ENCODE data around the gene PRKCE.

Gene PRKCE

DNA sequence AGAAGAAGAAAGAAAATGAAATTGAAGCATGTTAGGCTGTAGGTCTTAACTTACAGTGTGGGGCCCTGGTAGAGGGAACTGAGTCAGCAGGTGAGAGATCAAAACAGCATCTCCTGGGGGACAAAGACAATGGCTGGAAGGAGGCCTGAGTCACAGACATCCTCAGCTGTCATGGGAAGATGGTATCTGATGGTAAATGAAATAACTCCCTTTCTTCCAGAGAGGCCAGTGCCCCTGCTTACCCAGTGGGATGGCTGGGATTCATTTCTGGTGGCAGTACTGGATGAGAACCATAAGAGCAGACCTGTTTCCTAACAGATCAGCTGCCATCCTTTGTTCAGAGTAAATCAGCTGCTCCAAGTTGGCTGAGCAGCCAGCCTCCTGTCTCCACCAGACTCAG is 394.4 kb downstream of the PRKCE start:
- peak; percentile 73 for DNase-seq (ENCODE audit: low spot score)

DNA sequence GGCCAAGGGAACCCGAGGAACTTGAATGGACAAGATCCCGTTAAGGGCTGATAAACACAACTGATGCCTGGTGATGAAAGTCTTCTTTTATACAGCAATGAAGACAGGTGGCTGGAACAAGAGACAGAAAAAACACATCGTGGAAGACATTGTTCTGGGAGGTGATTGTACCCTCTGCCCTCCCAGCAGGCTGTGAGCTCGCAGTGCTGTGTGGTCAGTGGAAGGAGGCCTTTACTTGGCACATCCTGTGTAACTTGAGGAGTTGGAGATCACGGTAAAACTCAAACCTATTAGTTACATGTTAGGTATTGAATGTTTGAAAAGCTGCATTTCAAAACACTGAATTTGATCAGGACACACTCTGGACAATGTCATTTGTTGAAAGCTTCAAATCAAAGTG is 395.8 kb downstream of the PRKCE start:
- DNase-seq (ENCODE audit: low spot score), result no peak

DNA sequence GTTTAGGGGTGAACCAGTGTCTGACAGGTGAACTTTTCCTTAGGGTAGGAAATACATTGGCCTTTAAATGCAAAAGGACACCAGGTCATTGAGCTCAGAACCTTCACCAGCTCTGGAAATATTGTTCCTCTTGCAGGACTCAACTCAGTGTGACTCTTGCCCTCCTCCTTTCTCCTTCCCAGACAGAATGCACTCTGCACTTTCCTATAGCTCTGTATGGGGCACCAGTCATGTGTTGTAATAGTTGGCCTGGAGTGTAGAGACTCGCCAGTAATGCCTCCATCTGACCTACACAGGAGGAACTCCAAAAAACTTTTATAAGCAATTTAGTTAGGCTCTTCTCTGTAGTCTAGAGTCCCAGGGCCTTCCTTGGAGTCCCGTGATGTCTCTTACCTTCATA is 397.2 kb downstream of the PRKCE start:
- no peak for DNase-seq (ENCODE audit: low spot score)

DNA sequence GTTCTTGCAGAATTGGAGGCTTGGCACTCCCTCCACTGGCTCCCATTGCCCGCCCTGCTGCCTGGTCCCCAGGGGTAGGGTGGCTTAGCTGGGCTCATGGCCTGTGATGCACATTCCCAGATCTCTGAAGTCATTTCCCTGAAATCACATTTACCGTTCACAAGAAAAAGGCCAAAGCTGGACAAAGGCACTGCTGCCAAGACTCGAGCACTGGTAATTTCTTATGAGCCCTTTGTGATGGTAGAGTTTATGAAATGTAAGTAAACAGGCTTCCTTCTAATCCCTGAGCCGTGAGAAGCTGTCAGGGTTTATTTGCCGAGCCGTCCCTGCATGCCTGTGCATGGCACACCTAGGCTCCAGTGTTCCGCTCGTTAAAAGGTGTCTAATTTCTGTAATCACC is 398.6 kb downstream of the PRKCE start:
- no peak for DNase-seq (ENCODE audit: low spot score)

DNA sequence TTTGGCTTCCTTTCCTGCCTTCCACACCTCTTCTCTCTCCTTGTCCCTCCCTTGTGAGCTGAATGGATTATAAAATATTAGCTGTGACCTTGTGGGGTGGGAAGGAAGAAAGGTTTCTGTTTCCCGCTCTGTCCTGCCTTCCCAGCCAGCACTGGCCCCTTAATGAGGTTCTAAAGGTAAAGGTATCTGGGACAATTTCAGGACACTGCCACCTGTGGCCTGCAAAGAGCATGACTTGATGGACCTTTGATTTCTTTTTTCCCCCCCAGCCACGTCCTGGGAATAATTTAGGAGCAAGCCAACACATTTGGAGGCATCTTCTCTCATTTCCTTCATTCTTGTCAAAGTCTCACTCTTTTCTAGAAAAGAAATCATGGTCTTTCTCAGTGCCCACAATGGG is 399.0 kb downstream of the PRKCE start:
- no peak for DNase-seq (ENCODE audit: low spot score)

DNA sequence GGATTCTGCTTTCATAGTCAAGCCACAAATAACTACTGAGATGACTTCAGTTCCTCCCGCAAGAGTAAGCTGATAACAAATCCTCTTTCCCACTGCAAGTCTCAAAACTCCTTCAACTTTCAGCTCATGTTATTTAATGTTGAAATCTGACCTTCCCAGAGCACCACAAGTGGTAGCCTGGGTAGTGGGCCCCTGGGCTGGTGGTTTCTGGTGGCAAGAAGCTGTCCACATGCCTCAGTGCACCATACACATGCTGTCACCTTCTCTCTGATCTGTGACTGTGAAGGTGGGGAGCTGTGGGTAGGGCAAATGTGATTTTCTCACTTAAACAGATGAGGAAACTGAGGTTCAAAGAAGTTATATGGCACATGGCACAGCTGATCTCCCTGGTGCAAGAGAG is 399.6 kb downstream of the PRKCE start:
- no peak for DNase-seq (ENCODE audit: low spot score)

DNA sequence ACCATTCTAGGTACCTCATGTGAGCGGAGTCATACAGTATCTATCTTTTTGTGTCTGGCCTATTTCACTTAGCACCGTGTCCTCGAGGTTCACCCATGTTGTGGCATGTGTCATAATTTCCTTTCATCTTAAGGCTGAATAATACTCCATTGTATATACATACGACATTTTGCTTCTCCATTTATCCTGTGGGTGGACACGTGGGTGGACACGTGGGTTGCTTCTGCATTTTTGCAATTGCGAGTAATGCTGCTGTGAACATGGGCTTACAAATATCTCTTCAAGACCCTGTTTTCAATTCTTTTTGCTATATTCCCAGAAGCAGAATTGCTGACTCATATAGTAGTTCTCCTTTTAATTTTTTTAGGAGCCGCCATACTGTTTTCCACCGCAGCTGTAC is 402.1 kb downstream of the PRKCE start:
- DNase-seq (ENCODE audit: low spot score), result no peak

DNA sequence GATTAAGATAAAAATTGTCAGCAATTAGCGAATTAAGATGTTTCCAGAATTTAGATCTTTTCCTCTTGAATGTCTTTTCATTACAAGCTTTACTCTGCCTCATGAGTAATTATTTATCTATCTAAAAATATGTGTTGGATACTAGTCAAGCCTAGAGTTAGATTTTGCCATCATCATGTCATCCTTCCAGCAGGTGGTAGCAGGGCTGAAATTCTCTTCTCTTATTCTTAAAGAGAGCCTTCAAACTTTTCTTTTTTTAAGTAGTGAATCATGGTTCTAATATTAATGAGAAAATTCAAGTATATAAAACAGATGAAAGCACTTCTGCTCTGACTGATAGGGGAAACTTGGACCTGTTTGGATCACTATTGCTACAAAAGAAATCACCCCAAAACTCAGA is 405.1 kb downstream of the PRKCE start:
- no peak for DNase-seq (ENCODE audit: low spot score)

DNA sequence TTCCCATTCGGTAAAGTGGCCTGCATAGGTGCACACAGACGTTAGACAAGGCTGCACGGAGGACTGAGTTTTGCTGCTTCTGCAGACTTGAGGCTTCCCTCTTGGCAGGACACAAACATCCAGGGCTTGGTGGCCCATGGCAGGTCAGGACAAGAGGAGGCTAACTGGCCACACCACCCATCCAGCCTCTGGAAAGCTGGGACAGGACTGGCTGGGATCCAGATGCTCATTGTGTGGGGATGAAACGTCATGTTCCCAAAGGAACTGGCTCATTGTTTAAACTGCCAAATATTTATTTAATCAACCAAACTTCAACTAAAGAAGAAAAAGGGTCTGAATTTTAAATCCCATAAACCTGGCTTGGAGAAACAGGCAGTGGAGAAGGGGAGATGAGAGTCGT is 406.7 kb downstream of the PRKCE start:
- no peak for DNase-seq (ENCODE audit: low spot score)

DNA sequence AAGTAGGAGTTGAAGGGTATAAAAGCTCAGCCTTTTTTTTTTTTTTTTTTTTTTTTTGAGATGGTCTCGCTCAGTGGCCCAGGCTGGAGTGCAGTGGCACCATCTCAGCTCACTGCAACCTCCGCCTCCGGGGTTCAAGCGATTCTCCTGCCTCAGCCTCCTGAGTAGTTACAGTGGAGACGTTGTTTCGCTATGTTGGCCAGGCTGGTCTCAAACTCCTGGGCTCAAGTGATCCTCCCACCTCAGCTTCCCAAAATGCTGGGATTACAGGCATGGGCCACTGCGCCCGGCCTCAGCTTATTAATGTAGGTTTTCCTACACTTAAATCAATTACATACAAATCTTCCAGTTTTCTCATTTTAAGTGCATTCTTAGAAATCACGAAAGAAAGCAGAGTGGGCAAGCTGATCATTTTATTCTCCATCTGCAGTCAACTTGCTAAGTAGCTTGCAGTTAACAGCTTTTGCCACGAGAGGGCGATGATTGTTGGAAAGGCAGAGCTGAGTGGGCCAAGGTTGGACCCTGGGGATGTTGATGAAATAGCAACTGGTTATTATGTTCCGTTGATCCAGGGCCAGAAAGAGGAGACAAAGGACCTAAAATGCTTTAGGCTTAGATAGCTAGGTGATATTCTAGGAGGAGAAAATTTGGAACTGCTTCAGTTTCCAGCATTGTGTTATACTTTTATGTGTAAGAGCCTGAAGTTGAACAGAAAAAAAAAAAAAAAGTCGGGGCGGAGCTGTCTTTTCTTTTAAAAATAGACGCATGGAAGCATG is 411.4 kb downstream of the PRKCE start:
- peak; percentile 88 for DNase-seq (ENCODE audit: low spot score)

DNA sequence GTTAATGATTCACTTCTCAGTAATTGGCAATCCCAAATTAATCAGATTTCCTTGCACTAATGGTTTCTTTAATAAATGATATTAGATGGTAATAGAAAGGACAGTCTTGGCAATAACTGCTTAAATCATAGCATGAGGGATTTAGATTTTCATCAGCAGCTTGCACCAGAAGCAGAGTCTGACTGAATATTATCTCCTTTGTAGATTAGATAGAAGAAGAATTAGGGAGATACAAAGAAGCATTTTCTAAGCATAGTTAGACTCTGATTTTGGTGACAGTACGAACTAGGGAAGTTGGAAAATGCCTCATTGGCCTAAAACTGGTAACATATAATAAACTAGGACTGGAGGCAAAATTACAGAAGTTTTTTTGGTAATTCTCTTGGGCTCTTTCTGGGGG is 412.9 kb downstream of the PRKCE start:
- DNase-seq (ENCODE audit: low spot score), result no peak

DNA sequence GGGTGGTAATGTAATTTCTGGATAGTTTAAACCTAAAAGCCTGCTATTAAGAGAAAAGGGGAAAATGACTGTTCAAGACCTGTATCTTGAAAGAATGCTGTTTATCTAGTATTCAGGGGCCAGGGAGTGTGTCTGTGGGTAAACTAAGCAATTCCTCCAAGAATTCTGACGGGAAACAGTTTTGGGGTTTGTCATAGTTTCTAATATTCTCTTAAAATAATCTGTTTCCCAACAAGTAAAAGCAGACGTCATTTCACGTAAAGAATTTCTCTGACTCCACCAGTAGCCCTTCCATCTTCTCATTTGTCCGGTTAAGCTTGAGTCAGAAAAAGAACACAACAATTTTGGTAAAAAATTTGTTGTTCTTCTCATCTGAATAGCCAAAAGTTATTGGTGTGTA is 413.7 kb downstream of the PRKCE start:
- DNase-seq (ENCODE audit: low spot score), result no peak

DNA sequence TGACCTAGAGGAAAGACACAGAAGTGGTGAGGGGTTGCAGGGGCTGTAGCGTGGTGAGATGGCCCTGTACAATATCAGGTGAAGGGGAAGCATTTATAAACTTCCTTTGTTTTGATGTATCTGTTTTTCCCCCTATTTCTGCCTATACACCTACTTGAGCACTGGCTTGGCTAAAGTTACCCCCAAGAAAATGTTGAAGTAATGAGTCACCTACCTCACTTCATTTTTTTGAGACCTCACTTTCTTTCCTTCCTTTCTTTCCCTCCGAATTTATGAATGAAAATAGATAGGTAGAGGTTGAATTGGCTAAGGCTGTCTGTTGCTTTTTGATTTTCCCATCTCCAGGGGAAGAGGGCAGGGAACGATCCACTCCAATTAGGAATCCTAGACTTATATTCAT is 414.6 kb downstream of the PRKCE start:
- no peak for DNase-seq (ENCODE audit: low spot score)

DNA sequence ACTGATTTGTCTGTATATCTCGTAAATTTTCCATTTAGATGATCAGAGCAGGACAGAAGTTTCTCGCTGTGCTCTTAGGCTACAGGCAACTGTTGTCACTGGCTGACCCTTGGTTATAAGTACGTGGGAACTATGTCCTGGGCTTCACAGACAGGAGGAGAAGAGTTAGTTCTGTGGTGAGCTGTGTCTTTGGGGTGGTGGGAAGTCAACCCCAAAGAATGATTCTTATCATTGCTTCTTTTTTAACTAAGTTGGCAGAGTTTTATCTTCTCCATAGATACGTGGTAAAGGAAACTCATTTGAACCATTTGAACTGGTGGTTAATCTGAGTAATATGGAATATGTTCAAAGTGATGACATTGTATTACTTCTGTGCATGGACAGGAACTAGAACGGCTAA is 415.1 kb downstream of the PRKCE start:
- no peak for DNase-seq (ENCODE audit: low spot score)

DNA sequence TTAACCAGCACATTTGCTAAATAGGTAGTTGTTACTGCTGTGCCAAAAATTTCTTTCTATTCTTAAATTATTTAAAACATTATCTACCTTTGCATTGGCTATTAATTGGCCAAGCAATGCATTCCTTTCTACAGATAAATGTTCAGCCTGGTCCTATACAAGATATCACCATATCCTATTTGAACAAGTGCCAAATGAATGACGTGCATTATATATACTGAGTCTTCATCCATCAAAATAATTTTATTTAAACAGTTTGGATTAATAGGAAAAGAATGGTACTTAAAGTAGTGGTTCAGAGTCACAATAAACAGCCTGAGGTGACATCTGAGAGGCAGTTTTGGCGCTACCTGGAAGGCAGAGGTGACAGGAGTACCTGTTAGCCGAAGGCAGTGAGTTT is 415.6 kb downstream of the PRKCE start:
- no peak for DNase-seq (ENCODE audit: low spot score)

DNA sequence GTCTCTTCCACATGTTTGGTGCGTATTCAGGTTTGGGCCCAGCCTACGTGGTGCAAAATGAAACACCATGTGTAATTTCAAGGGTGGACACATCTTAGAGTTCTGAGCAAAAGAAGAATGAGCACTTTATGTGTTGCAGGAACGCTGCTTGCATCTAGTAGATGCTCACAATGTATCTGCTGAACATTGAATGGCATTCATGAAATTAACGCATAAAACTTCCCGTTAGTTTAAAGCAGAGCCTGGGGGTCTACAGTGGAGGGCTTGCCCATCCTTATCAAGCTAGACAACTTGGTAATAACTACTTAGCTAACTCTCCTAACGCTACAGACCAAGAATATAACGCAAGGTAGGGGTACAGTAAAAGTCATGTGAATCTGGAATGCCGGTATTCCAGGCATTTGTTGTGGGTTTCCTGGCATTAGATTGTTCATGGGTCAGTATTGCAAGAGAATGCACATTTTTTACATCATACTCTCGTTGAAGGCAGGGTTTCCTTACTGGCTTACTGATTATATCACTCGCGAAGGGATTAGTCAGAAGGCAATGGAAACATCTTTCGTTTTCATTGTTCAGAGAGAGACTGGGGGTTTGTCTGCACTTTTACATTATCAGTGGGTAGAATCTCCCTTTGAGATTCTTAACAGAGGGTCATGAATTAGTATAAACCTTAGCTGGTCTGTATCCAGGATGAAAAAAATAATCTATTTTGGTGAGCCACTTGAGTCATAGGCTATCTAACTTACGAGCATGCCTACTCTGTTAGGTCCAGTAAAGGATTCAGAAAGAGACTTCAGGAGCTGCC is 416.2 kb downstream of the PRKCE start:
- peak; percentile 94 for DNase-seq (ENCODE audit: low spot score)

DNA sequence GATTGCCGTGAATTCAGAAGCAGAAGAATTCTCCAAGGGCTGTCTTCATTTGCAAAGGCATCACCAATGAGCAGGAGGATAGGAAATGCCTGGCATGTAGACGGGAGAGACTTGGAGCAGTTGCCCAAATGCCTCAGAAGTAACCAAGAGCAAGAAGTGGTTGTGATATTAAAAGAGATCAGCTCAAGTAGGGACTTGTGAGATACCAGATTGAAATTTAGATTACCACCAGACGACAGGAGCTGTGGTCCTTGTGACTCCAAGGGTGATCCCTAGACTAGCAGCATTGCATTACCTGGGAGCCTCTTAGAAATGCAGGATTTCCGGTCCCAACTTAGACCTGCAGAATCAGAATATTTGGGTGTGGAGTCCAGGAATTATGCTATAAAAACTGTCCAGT is 417.2 kb downstream of the PRKCE start:
- no peak for DNase-seq (ENCODE audit: low spot score)

DNA sequence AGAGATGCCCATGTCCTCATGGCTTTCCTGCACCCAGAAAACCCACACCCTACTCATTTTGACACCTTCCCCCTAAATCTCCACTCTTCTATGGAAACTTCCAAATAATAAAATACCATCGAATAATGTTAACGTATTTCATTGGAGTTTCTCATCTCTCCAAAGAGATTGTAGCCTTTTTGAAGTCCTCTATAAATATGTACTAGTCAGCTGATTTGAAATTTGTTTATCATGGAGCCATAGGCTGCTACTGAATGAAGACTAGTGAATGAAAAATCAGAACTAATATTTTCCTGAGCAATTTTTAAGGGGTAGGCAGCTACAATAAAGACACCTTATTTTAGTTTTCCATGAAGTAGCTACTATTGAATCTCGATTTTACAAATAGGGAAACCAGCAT is 419.6 kb downstream of the PRKCE start:
- DNase-seq (ENCODE audit: low spot score), result no peak

DNA sequence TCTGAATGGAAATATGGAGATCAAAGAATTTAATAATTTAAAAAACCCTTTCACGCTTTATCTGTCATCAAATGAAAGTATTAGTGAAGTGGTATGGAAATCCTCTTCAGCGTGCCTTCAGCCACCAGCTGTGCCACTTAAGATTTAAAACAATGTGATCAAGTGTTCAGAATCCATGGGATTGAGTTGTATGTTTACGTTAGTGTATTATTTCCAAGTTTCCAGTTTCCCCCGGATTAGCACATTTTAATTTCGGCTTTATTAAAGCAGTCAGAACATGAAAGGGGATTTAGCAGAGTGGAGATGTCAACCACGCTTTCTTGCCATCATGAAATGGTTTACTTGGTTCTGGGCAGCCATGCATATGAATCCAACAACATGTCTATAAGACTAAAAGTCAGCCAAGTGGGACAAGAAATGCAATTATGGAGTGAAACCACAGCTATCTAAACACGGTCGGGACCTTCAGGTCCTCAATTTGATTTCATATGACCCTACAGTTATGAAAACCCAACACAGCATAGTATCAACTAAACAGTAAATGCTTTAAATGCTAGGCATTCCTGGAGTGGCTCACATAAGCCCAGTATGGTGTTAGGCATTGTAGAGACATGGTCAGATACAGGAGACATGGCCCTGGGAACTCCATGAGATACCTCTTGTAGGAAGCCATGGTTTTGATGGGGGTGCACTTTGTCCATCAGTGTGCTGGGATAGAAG is 420.8 kb downstream of the PRKCE start:
- DNase-seq (ENCODE audit: low spot score), result no peak

DNA sequence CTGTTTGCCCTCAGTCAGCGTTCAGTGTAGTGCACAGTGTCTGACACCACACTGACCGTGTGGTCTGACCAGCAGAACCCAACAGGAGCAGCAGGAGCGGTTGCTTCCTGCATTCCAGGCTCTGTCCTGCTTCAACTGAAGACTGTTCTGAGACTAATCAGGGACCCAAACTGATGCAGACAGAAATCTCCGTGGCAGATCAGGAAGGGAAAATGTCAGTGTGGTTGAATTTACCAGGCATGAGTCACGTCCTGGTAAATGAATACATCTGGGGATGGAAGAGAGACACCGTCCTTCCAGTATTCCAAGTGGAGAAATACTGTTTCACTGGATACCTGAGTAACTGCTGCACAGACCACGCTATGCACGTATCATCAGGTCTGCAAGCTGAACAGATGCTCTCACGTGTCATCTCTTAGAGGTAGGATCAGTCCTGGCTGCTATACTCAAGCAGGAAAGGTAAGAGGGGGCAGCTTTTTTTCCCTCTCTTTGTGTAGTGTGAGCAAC is 422.1 kb downstream of the PRKCE start:
- peak; percentile 97 for DNase-seq (ENCODE audit: low spot score)

DNA sequence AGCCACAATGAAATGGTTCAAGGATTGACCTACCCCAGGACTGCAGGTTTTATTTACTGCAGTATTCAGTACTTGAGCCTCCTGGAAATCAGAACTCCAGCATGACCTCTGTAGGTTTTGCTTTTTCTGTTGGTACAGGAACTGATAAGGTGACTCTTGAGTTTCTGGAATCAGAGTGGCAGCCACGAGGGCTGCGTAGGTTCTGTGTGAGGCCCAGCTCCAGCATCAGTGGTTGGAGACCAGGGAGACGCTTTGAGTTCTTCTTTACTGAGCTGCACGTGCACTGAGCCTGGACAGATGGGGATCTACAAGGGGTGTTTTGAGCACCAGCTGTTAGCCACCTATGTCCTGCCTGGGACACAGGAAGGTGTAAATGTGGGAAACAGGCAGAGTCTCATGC is 423.0 kb downstream of the PRKCE start:
- no peak for DNase-seq (ENCODE audit: low spot score)

DNA sequence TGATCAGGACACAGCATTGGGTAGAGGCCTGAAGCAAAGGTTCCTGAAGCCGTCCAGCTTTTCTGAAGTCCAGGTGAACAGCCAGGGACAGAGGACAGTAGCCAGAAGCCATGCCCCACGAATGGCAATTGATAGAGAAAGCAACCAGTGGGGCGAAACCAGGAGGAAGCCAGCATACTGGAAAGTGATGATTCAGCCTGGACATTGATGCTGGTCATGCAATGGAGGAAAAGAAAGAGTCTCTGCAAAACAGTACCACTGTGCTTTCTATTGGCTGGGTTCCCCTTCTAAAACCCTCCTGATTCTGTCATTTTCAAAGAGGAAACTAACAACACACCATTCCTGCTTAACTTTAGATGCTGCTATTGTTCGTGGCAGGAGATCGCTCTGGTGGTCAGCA is 424.4 kb downstream of the PRKCE start:
- DNase-seq (ENCODE audit: low spot score), result peak; percentile 45

DNA sequence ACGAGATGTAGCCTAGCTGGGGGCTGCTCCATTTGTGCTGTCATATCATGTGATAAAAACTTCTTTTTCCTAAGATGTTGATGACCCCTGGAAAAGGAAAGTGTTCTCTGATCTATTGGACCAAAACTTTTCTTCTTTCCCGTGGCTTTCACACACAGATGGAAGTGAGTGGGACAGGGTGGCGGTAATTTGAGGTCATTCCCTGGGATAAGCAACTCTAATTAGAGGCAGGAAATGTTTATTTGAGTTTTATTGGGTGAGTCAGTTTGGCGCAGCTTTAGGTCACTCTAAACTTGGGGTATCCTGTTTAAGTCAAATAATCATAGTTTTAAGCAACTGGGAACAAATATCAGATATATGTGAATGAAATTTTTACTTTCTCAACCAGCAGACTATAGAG is 424.8 kb downstream of the PRKCE start:
- DNase-seq (ENCODE audit: low spot score), result peak; percentile 53

All from kidney capillary endothelial cell (primary cell).